SK-N-SH treated with all-trans-retinoic acid at 6 μM for 48 hours (cell line): Measurements from ENCODE around the gene SLC25A25.

Source experiments
- TOX ChIP-seq: fragments of 250-450 bp; sonication (Bioruptor Pico); IDR thresholded peaks from 2 replicates; pipeline ENCODE4 v1.8.0; 2021; ENCODE audit warnings: mild to moderate bottlenecking, moderate library complexity, borderline replicate concordance
- TF ChIP-seq, protein P1 (sequence below): fragments of 250-450 bp; sonication (Bioruptor Pico); IDR thresholded peaks from 2 replicates; pipeline ENCODE4 v1.8.0; 2020; ENCODE audit warnings: mild to moderate bottlenecking, moderate library complexity, borderline replicate concordance

DNA sequence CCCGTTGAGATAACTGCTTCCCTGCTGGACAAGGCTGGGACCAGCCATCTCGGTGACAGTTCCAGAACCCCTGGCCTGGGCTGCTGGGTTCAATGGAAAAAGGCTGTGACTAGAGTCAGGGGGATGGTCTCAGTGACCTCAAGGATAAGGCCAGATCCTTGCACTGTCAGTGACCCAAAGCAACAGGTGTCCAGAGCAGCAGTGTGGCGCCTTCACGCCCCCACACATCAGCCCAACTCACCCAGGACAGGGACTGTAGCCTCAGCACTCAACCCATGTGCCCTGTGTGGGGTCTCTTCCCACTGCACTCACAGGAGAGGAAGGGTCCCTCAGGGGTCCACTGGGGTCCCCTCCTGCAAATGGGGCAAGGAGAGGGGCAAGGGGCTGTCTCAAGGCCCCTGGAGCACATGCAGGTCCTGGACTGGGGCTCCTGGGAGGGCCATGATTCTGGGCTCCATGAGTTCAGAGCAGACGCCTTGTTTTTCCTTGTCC, 80.5 kb downstream of the SLC25A25 start:
- TF ChIP-seq, protein P1, sequence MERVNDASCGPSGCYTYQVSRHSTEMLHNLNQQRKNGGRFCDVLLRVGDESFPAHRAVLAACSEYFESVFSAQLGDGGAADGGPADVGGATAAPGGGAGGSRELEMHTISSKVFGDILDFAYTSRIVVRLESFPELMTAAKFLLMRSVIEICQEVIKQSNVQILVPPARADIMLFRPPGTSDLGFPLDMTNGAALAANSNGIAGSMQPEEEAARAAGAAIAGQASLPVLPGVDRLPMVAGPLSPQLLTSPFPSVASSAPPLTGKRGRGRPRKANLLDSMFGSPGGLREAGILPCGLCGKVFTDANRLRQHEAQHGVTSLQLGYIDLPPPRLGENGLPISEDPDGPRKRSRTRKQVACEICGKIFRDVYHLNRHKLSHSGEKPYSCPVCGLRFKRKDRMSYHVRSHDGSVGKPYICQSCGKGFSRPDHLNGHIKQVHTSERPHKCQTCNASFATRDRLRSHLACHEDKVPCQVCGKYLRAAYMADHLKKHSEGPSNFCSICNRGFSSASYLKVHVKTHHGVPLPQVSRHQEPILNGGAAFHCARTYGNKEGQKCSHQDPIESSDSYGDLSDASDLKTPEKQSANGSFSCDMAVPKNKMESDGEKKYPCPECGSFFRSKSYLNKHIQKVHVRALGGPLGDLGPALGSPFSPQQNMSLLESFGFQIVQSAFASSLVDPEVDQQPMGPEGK: no peak
- TF ChIP-seq TOX (CRISPR knock-in tag): no peak
